ENCODE measurements around the gene ADAM11. TPM values are rescaled to one million over a fixed set of nuclear protein-coding genes. Genes with fewer than 3 reads are reported as not detected.

The ADAM11 gene
- total and polyA plus RNA-seq, 2 of the 13 experiments (the other 11 are each of a cell fraction or from before 2014, with no cell fraction given): 0.38 to 0.91 TPM

- no peak overlapping the region for H2AFZ ChIP-seq (ENCODE audit: low read length)
- POLR2A ChIA-PET: no interaction called here
- no peaks in the 10 kb centered on the region for H4K20me1 ChIP-seq (ENCODE audit: insufficient read depth, low read length)
- TF ChIP-seq TRAFD1 (CRISPR knock-in tag; IDR thresholded peaks at IDR 0.05; ENCODE audit: borderline replicate concordance) (no peak), CENPBD1 (CRISPR knock-in tag; IDR thresholded peaks at IDR 0.05; ENCODE audit: borderline replicate concordance, low read depth) (no peak), ZNF768 (CRISPR knock-in tag; IDR thresholded peaks at IDR 0.05) (peak; percentile 91), GTF3A (CRISPR knock-in tag; conservative IDR thresholded peaks at IDR 0.05) (no peak), KMT2A (CRISPR knock-in tag; IDR thresholded peaks at IDR 0.05) (no peak), NR2C2 (CRISPR knock-in tag; IDR thresholded peaks at IDR 0.05; ENCODE audit: borderline replicate concordance) (no peak), FOXO4 (CRISPR knock-in tag; conservative IDR thresholded peaks at IDR 0.05) (0 out of 2 replicates have a peak, but pooled peaks have one; percentile 45)
- CTCF ChIA-PET (ENCODE audit: low intra/inter-chr PET ratio, low total read pairs): no interaction called here
- no peak for FAIRE-seq
- no peak overlapping the region for H3K27ac ChIP-seq (ENCODE audit: extremely low read length, insufficient read depth, low read length)
- in situ Hi-C loops (cut with HindIII; ENCODE audit: extremely low pct_ligation_motif_present, low pct_unique_long_range_greater_than_20kb) (no loop called here), intact Hi-C loops (cut with micrococcal nuclease; ENCODE audit: unreplicated experiment) (no loop called here)
- no peak for DNase-seq (ENCODE audit: low spot score)
- H3K4me3 ChIP-seq (replicated peaks in 1 of 3; ENCODE audit: insufficient read depth in 1 of 3, low read depth in 2 of 3, low read length in 3 of 3): no peak overlapping the region
- no peak for ATAC-seq
- 35% methylated on average over 5 of the region's 5 CpGs for WGBS (ENCODE audit: low lambda C conversion rate)
- H3K79me2 ChIP-seq (ENCODE audit: insufficient read depth, low read length): no peaks in the 10 kb centered on the region
- peaks cover 23% of the 10 kb centered on the region for H3K4me1 ChIP-seq (ENCODE audit: insufficient read depth, low read length)
- H3K36me3 ChIP-seq (replicated peaks in 1 of 2; ENCODE audit: control insufficient read depth in 1 of 2, insufficient read depth in 2 of 2, low read length in 2 of 2): no peaks in the 10 kb centered on the region
- H3K9me3 ChIP-seq (ENCODE audit: low read length): no peaks in the 10 kb centered on the region
- no TSS peak for BruUV-seq (replicated peaks)
- no peak overlapping the region for H3K4me2 ChIP-seq (ENCODE audit: low read depth, low read length)
- peaks cover 18 to 60% of the 10 kb centered on the region in 2 experiments for H3K27me3 ChIP-seq (ENCODE audit: control insufficient read depth in 1 of 2, insufficient read depth in 2 of 2, low read length in 2 of 2)
- H3K9ac ChIP-seq (ENCODE audit: insufficient read depth, low read depth, low read length): no peak overlapping the region
Observed at GRCh38 chr17:44763170-44763569, 4.4 kb downstream of the ADAM11 start.
